Esophagus squamous epithelium (tissue), 5 donors: Measurements from ENCODE around the gene FBXL12. TPM values are rescaled to one million over a fixed set of nuclear protein-coding genes. Genes with fewer than 3 reads are reported as not detected.

Experiments used
- DNase-seq: peaks from one replicate; lab custom pipeline; 2025; lab: John Stamatoyannopoulos, UW
- H3K27ac ChIP-seq, 4 donors: fragments of 200-600 bp; sonication (generic); one replicate each; pipeline ENCODE4 v1.5.1; 2016 to 2019; ENCODE audit warnings: mild to moderate bottlenecking in 1 of 4
- H3K27me3 ChIP-seq, 4 donors: fragments of 200-600 bp; sonication (generic); 1 replicate in 3 of 4; 2 replicates in 1 of 4; pipeline versions ENCODE4 v1.5.1 to v1.6.0; 2017 to 2021; ENCODE audit warnings: antibody characterized with exemption in 1 of 4
- H3K36me3 ChIP-seq, 3 donors: fragments of 200-600 bp; sonication (generic); one replicate each; pipeline ENCODE4 v1.5.1; 2016 to 2019
- H3K4me1 ChIP-seq, 3 donors: fragments of 200-600 bp; sonication (generic); one replicate each; pipeline ENCODE4 v1.5.1; 2017 to 2019
- H3K4me3 ChIP-seq, 4 donors: fragments of 200-600 bp; sonication (generic); 1 replicate in 3 of 4; 2 replicates in 1 of 4; pipeline ENCODE4 v1.5.1; 2016 to 2019; ENCODE audit warnings: mild to moderate bottlenecking in 2 of 4, moderate library complexity in 1 of 4
- H3K9me3 ChIP-seq, 3 donors: fragments of 200-600 bp; sonication (generic); one replicate each; pipeline ENCODE4 v1.5.1; 2016 to 2019
- CTCF ChIP-seq, 6 experiments: fragments of 450-650 bp in 4 of 6; fragments of 200-600 bp in 2 of 6; sonication (generic) in 2 of 6; IDR thresholded peaks; one replicate each; pipeline ENCODE4 v1.5.1; 2016 to 2019; ENCODE audit warnings: antibody characterized with exemption in 6 of 6, mild to moderate bottlenecking in 4 of 6, moderate library complexity in 4 of 6
- POLR2A ChIP-seq, 4 donors: fragments of 450-650 bp; IDR thresholded peaks; one replicate each; pipeline ENCODE4 v1.6.1; 2017; ENCODE audit warnings: antibody characterized with exemption in 4 of 4, mild to moderate bottlenecking in 4 of 4, moderate library complexity in 3 of 4
- WGBS, 2 donors: methylation state at CpG; one replicate each; pipeline ENCODE4 v1.1.5; 2018; 5-methylcytosine and 5-hydroxymethylcytosine counted together
- intact Hi-C: fragments of 100-400 bp; cut with DNase I; formaldehyde crosslinking; loops from one replicate; pipeline ENCODE4 v1.15.0; 2022
- total RNA-seq, 4 donors: library from RNA; depleted of rRNA; stranded (reverse); fragments of >200 nt; gene quantifications; one replicate each; pipeline ENCODE4 v1.1.0, GENCODE V29; 2016
- donor health status: DM: yes; HTN: yes; CAD: no.

The FBXL12 gene
- total RNA-seq, 4 donors from 2014 or later, result 6.9 to 20.0 (median 13.7) TPM

- no peaks in the 10 kb centered on the region for H3K27me3 ChIP-seq
- H3K4me3 ChIP-seq, result peak overlapping the region; percentile 75 to 99 (median 94)
- H3K36me3 ChIP-seq, result peaks cover 0 to 33% (median 0%) of the 10 kb centered on the region in 3 donors
- peak overlapping the region; percentile 97 to 99 (median 98) for H3K27ac ChIP-seq
- 11 to 14% methylated on average over 9 of the region's 39 CpGs for WGBS, 2 donors
- intact Hi-C loops, result no loop called here
- DNase-seq, result no peak
- H3K9me3 ChIP-seq, result no peaks in the 10 kb centered on the region
- peaks cover 14 to 34% (median 18%) of the 10 kb centered on the region in 3 donors for H3K4me1 ChIP-seq
- no peak for TF ChIP-seq POLR2A (IDR thresholded peaks at IDR 0.05)
- TF ChIP-seq CTCF (IDR thresholded peaks at IDR 0.05), result no peak
These were observed 625 bp downstream of the FBXL12 start for GRCh38 chr19:9818175-9818733.

- Histone ChIP-seq H3K4me3 (no peak overlapping the region), H3K27ac (no peak overlapping the region), H3K36me3 (peaks cover 10 to 98% (median 23%) of the 10 kb centered on the region in 3 donors), H3K4me1 (peaks cover 0 to 3% (median 0%) of the 10 kb centered on the region in 3 donors), H3K9me3 (no peaks in the 10 kb centered on the region), H3K27me3 (no peaks in the 10 kb centered on the region)
- WGBS, 2 donors, result 97 to 100% methylated on average over 5 to 12 of the region's 21 CpGs
- no peak for DNase-seq
- intact Hi-C loops, result no loop called here
- TF ChIP-seq CTCF (IDR thresholded peaks at IDR 0.05) (no peak), POLR2A (IDR thresholded peaks at IDR 0.05) (no peak)
These were observed 7.7 kb downstream of the FBXL12 start for GRCh38 chr19:9811139-9811538.

- H3K9me3 ChIP-seq, result no peaks in the 10 kb centered on the region
- 71 to 87% methylated on average over 10 of the region's 11 CpGs for WGBS, 2 donors
- TF ChIP-seq POLR2A (IDR thresholded peaks at IDR 0.05) (no peak), CTCF (IDR thresholded peaks at IDR 0.05) (no peak)
- H3K4me1 ChIP-seq, result no peaks in the 10 kb centered on the region
- H3K27me3 ChIP-seq, result no peaks in the 10 kb centered on the region
- DNase-seq, result no peak
- no peak overlapping the region for H3K27ac ChIP-seq
- intact Hi-C loops, result no loop called here
- no peak overlapping the region for H3K4me3 ChIP-seq
- peaks cover 10 to 93% (median 23%) of the 10 kb centered on the region in 3 donors for H3K36me3 ChIP-seq
These were observed 9.7 kb downstream of the FBXL12 start for GRCh38 chr19:9808855-9809824.

GRCh38 chr19:9806803-9807202 lies 12.1 kb downstream of the FBXL12 start:
- H3K4me1 ChIP-seq, result no peaks in the 10 kb centered on the region
- no peak for TF ChIP-seq CTCF (IDR thresholded peaks at IDR 0.05)
- TF ChIP-seq POLR2A (IDR thresholded peaks at IDR 0.05), result no peak
- WGBS, 2 donors, result 92% methylated on average over 3 of the region's 3 CpGs; no CpG with 5 or more reads in 1 of the 2 donors
- intact Hi-C loops, result no loop called here
- DNase-seq, result no peak
- H3K27ac ChIP-seq, result no peak overlapping the region
- H3K4me3 ChIP-seq, result no peak overlapping the region
- H3K27me3 ChIP-seq, result no peaks in the 10 kb centered on the region
- no peaks in the 10 kb centered on the region for H3K9me3 ChIP-seq
- H3K36me3 ChIP-seq, result peaks cover 10 to 69% (median 23%) of the 10 kb centered on the region in 3 donors

GRCh38 chr19:9801976-9802375 lies 16.9 kb downstream of the FBXL12 start:
- Histone ChIP-seq H3K9me3 (no peaks in the 10 kb centered on the region), H3K27ac (no peak overlapping the region), H3K36me3 (peaks cover 0 to 21% (median 0%) of the 10 kb centered on the region in 3 donors), H3K4me1 (peaks cover 0 to 19% (median 0%) of the 10 kb centered on the region in 3 donors), H3K27me3 (no peaks in the 10 kb centered on the region), H3K4me3 (no peak overlapping the region)
- intact Hi-C loops, result no loop called here
- 89 to 90% methylated on average over 6 of the region's 10 CpGs for WGBS, 2 donors
- DNase-seq, result no peak
- no peak for TF ChIP-seq CTCF (IDR thresholded peaks at IDR 0.05)
- no peak for TF ChIP-seq POLR2A (IDR thresholded peaks at IDR 0.05)
